Measurements from ENCODE around the gene RAB19.
A peak's percentile ranks its signal among the peaks of the same experiment; 100 is the strongest.
"Not testable (repeated sequence)": the region's sequence is repeated elsewhere in the genome, so short reads cannot be mapped to it uniquely, and the experiment has no call there.

Gene RAB19

DNA sequence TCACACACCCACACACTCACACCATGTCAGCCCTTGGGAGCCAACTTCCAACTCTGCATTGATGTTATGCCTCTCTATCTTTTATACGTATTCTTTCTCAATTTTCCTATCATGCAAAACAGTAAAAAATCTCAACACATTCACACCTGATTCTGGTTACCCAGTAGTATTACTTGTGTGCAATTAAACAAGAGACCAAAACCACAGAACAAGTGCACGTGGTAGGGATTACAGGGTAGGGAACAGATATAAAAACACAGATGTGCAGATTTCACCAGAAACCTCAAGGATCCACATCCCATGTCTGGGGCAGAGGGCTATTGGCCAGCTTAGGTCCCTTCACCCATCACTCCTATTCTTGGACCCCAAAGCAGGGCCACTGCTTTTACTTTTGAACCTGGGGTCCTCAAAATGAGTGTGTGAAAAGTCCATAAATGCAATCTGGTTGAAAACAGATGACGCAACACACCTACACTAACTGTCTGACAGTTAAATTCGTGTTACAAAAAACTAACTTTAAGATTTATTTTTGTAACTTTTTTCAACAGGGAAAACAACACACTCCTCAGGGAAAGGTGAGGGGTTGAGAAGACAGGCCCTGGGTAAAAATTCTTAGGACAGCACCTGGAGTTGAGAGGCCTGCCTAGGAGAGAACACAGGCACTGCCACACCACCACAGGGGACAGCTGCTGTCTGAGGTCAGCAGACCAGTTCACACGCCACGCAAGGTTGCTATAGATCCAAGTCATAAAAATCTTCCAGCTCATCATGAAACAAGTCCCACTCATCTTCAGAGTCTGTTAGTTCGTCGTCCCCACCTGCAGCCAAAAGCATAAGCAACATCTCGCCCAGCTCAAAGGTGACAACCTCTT is 50.2 kb downstream of the RAB19 start:
- DNase-seq = not testable (repeated sequence)

GRCh38 chr7:140454657-140455015 is 50.8 kb downstream of the RAB19 start:
- DNase-seq = no peak

- DNase-seq = no peak
These were observed 51.9 kb downstream of the RAB19 start for GRCh38 chr7:140455743-140456142.

- DNase-seq = no peak
These were observed 52.7 kb downstream of the RAB19 start for GRCh38 chr7:140456551-140457051.

GRCh38 chr7:140458201-140458600 is 54.3 kb downstream of the RAB19 start:
- DNase-seq = no peak

- DNase-seq = no peak
These were observed 55.1 kb downstream of the RAB19 start for GRCh38 chr7:140458916-140459315.

GRCh38 chr7:140463111-140463510 is 59.3 kb downstream of the RAB19 start:
- DNase-seq = no peak

DNA sequence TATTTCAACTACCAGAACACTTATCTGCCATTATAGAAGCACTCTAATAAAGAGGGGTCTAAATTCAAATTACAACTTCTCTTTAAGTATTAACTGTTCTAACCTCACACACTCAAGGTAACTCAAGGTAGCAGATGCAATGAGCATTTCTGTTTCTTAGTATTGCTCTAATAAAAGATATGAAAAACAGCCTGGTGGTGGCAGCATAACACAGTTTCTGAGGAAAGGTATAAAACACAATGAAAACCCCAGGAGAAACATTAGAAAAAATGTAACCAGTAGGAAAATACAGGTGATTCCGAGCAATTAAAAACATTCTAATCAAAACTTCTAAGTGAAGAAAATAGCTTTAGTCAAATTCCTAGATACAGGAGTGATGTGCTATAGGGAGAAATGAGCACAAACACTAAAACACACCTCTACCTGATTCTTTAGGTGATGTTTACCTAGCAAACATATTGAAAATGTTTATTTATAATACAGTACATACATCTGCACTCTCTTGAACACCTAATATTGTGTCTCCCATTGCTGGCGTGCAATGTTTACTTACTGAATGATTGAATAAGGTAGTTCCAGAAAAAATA is 72.0 kb downstream of the RAB19 start:
- DNase-seq = peak; percentile 48

DNA sequence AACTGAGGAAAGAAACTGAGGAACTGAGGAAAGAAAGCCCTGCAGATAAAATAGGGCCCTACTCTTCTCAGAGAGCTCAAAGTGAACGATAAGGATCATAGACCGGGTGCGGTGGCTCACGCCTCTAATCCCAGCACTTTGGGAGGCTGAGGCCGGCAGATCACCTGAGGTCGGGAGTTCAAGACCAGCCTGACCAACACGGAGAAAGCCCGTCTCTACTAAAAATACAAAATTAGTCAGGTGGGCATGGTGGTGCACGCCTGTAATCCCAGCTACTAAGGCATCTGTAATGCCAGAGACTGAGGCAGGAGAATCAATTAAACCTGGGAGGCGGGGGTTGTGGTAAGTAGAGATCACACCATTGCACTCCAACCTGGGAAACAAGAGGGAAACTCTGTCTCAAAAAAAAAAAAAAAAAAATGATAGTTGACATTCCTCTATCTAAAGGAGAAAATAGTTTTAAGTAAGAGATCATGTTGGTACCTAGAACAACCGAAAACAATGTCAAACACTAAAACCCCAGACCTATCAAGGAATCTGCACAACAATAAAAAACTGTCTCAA is 72.9 kb downstream of the RAB19 start:
- no peak for DNase-seq

All from NCI-H774 (cell line).